Suppressor macrophage treated with lipopolysaccharide for 1 hour (primary cell): ENCODE measurements around the gene SCN11A.

Experiments
- DNase-seq, 3 donors: peaks; one replicate each; pipeline ENCODE4 v3.0.0-alpha.2; 2020 to 2022

SCN11A gene

GRCh38 chr3:39051649-39052561 is at the start of gene SCN11A, which contains the start of gene WDR48:
SCN11A (minus strand) TSS chr3:39051944; CDS start chr3:38950362, 101,582 bp downstream.
WDR48 (plus strand) TSS chr3:39052016; CDS start chr3:39052026, 10 bp downstream.
- DNase-seq = peak; percentile 93 to 95 (median 94)

- peak; percentile 67 to 75 (median 72) for DNase-seq
Observed at GRCh38 chr3:39101022-39101689, 49.4 kb upstream of the SCN11A start.

- DNase-seq = no peak
Observed at GRCh38 chr3:39100500-39100886, 48.7 kb upstream of the SCN11A start.

GRCh38 chr3:39099738-39100499 is 48.2 kb upstream of the SCN11A start:
- DNase-seq = no peak

DNA sequence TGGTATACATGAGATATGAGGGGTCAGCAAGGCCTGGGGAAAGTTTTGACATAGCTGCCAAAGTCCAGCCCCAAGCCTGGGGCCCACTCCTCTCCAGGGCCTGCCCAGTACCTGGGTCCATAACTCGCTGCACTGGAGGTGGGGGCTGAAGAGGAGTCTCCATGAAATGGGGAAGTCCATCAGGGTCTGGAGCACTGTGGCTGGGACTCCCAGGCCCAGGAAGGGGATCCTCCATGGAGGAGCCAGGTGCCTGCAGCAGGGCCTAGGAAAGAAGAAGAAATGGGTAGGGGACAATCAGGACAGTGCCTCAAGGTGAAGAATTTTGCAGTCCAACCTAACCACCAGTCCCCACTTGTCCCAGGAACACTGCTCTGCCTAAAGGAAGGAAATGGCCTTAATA is 47.5 kb upstream of the SCN11A start:
- no peak for DNase-seq

GRCh38 chr3:39098473-39099000 is 46.8 kb upstream of the SCN11A start:
- no peak for DNase-seq

DNA sequence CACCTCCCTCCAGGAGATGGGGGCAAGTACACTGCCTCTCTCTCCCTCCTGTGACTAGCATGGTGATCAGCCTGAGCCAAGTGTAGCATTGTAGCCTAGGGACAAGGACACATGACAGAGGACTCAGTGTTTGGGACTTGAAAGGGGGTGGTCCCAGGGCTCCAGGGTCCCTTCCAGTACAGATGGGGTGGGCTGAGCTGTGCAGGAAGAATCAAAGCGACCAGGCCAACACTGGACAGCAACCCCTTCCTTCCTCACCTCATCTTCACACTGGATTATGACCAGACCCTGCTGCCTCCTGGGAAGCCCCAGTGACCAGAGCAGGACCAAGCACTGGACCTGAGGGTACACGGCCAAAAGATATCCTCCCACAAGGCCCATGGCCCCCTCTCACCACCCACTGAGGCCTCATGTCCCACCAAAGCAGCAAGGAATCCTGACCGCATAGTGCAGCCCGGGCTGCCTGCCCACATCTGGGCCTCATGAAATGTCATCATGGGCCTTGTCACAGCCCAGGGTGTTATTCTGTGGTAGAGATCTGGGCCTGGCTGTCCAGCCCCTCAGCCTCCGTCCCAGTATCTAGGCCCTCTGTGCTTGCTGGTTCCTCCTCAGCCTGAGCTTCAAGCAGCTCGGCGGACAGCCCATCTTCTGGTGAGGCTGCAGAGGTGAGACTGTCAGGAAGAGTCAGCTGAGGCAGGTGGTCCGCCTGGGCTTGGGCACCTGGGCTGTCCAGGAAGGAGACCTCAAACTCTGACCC is 46.1 kb upstream of the SCN11A start:
- no peak for DNase-seq

- DNase-seq = no peak
Observed at GRCh38 chr3:39096775-39097174, 45.0 kb upstream of the SCN11A start.

GRCh38 chr3:39095778-39096177 is 44.0 kb upstream of the SCN11A start:
- no peak for DNase-seq

DNA sequence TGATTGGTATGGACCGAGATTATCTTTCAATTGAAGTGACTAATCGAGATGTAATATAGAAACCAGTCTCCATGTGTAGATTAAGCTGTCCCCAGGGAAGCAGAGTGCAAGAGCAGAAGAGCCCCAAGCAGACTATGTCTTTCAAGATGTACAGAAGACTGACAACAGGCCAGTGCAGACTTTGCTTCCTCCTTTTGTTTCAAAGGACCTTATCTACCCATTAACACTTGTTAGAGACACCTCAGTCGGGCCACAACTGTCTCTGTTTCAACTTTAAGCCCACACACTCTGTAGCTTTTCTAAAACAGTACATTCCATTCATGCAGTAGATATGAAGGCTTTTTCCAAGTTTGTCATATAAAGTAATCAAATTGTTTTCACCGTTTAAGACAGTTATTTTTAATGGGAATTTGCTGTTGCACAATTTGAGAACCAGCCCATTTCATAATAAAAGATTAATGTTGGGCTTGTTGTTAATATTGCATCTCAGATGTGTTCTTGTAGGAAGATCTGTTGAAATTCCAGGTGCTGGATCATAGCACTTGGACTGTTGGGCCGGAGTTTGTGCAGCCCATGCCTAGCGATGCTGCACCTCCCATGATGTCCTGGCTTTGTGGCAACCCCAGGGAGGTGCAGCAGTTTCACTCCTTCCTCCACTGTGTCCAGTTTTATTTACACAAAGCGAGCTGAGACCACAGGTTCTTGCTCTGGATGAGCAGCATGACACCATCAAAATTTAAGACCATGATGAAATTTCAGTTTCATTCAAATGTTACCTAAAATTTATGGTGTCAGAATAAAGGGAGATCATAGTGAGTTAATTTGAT is 43.3 kb upstream of the SCN11A start:
- no peak for DNase-seq

- peak in 2 of 3 donors; percentile 14 to 16 for DNase-seq
Observed at GRCh38 chr3:39090922-39091321, 39.2 kb upstream of the SCN11A start.

DNA sequence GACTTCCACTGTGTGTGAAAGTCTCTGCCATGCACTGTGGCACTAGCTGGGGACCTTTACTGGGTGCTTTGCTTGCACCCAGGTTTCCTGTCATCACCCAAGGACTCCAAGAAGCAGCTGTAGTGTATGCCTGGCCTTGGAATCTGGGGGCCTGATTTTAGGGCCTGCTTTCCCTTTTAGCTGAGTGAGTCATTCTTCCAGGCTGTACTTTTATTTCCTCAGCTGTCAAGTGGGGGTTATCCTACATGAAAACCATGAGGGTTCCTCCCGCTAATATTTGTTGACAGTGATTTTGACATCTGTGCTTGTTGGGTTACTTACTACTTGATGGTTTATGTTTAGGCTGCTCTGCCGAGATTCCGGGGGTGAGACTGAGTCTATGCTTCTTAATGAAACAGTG is 37.1 kb upstream of the SCN11A start:
- no peak for DNase-seq

DNA sequence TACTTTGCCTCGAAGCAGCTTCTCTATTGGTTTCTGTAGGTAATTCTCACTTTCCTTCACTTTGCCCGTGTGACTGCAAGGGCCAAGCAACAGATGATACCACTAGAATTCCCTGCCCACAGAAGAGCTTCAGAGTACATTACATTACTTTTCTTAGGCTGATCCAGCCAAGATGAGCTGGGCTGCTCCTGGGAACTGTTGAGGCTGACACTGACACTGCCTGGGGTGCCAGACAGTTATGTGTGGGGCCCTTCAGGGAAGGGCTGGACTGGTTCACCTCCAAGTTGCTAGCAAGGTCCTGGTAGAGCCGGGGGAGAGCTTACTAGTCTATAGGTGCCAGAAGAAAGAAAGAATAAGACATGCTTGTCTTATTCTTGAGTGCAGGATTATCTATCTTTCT is 36.7 kb upstream of the SCN11A start:
- DNase-seq = no peak

GRCh38 chr3:39086144-39086543 is 34.4 kb upstream of the SCN11A start:
- no peak for DNase-seq

DNA sequence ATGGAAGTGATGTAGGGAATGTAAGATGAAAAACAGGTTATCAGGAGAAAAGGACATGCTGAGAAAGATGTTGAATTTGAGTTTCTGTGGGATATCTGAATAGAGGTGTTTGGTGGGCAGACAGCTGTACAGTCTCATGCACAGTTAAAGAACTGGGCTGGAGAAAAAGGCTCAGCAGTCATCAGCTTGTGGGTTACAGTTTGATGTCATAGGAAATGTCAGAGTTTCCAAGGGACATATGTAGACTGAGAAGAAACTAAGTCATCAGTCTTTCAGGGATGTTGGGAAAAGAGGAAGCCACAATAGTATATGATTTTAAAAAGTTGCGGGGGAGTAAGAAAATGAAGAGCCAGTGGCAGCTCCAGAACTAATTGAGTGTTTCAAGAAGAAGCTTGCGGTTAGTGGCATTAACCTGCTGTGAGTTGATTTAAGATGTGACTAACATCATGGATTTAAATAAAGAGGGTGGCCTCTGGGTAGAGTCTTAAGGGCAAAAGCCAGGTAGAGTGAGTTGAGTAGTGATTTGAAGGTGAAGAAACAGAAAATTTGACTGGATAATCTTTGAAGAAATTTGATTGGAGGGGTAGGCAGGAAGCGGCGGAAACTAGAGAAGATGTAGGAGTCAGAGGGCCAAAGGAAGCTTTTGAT is 31.0 kb upstream of the SCN11A start:
- peak; percentile 37 to 55 (median 38) for DNase-seq

DNA sequence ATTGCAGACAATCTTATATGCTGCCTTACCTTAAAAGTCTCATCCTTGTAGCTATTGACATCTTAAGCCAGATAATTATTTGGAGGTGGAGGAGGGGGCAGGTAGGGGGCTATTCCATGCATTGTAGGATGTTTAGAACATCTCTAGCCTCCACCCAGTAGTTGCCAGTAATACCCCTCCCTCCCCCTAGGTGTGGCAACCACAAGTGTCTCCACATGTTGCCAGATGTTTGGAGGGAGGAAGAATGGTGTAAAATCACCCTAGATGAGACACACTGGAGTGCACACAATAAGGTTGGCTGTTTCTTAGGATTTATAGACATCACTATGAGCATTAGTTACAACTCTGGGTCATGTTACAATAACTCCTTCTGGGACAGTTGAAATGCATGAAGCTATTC is 28.3 kb upstream of the SCN11A start:
- DNase-seq = no peak

- DNase-seq = no peak
Observed at GRCh38 chr3:39079530-39079929, 27.8 kb upstream of the SCN11A start.

GRCh38 chr3:39075910-39076309 is 24.2 kb upstream of the SCN11A start:
- DNase-seq = no peak

DNA sequence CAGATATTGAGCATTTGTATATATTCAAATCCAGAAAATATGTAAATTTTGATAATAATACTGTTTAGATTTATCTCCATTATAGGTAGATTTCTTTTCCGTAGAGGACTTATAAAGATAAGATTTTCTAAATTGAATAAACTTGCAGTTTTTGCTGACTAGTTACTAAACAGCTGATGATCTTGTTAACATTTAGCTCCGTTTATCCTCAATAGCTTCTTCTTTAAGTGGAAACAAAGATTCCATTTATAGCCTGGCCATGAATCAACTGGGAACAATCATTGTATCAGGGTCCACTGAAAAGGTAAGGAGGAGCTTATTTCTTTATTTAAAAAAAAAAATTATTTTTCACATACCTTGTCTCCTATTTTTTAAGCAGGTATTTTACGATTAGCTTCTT is 16.8 kb upstream of the SCN11A start:
- no peak for DNase-seq

- DNase-seq = no peak
Observed at GRCh38 chr3:39067286-39067685, 15.5 kb upstream of the SCN11A start.

- peak; percentile 65 to 66 (median 66) for DNase-seq
Observed at GRCh38 chr3:39065197-39065596, 13.5 kb upstream of the SCN11A start.
